Measurements from ENCODE around the gene DENND10.
A peak's percentile ranks its signal among the peaks of the same experiment; 100 is the strongest.
"Not testable (repeated sequence)": the region's sequence is repeated elsewhere in the genome, so short reads cannot be mapped to it uniquely, and the experiment has no call there.

Gene DENND10

DNA sequence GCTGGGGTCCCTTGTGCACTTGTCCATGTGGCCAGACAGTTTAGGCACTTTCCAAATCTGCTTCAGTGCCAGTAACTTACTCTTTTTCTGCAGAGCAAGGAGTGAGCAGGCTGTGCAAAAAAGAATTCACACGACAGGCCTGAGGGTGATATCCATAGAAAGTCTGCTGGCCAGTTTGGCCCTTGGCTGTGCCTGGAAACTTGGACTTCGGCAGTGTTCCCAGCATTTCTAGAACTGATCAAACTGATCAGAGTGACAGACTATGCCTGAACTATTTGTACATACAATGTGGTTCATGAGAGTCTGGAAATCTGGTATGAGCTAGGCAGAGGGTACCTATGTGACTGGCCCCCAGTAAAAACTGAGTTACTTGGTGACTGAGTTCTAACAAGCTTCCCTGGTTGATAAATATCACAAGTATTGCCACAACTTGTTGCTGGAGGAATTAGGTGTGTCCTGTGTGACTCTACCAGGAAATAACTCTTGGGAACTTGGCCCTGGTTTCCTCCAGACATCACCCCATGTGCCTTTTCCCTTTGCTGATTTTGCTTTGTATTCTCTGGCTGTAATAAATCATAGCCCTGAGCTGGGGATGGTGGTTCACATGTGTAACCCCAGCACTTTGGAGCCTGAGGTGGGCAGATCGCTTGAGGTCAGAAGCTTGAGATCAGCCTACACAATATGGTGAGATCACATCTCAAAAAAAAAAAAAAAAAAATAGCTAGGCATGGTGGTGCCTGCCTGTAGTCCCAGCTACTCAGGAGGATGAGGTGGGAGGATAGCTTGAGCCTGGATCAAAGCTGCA lies 3.3 kb upstream of the DENND10 start:
- DNase-seq: no peak

GRCh38 chr10:119101366-119102098 lies 2.4 kb upstream of the DENND10 start:
- DNase-seq: no peak

GRCh38 chr10:119103241-119103902 lies 541 bp upstream of the DENND10 start:
- DNase-seq: no peak

- no peak for DNase-seq
Measured at GRCh38 chr10:119104654-119105015, 722 bp downstream of the DENND10 start.

- DNase-seq: no peak
Measured at GRCh38 chr10:119105155-119105554, 1.2 kb downstream of the DENND10 start.

GRCh38 chr10:119105899-119106298 lies 2.0 kb downstream of the DENND10 start:
- not testable (repeated sequence) for DNase-seq

GRCh38 chr10:119107106-119107505 lies 3.2 kb downstream of the DENND10 start:
- DNase-seq: peak; percentile 82

DNA sequence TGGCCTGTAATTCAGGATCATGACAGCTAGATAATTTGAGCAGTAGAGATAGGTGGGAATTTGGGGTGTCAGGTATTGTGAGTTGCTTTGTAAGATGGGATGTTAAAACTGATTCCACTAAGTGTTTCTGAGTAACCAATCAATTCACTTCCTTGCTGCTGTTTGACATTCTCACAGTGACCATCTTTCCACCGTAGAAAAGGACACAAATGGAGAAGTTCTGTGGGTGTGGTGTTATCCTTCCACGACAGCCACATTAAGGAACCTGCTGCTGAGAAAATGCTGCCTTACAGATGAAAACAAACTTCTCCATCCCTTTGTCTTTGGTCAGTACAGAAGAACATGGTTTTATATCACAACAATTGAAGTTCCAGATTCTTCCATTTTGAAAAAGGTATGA lies 3.9 kb downstream of the DENND10 start:
- peak; percentile 36 for DNase-seq

- no peak for DNase-seq
Measured at GRCh38 chr10:119112056-119112455, 8.1 kb downstream of the DENND10 start.

DNA sequence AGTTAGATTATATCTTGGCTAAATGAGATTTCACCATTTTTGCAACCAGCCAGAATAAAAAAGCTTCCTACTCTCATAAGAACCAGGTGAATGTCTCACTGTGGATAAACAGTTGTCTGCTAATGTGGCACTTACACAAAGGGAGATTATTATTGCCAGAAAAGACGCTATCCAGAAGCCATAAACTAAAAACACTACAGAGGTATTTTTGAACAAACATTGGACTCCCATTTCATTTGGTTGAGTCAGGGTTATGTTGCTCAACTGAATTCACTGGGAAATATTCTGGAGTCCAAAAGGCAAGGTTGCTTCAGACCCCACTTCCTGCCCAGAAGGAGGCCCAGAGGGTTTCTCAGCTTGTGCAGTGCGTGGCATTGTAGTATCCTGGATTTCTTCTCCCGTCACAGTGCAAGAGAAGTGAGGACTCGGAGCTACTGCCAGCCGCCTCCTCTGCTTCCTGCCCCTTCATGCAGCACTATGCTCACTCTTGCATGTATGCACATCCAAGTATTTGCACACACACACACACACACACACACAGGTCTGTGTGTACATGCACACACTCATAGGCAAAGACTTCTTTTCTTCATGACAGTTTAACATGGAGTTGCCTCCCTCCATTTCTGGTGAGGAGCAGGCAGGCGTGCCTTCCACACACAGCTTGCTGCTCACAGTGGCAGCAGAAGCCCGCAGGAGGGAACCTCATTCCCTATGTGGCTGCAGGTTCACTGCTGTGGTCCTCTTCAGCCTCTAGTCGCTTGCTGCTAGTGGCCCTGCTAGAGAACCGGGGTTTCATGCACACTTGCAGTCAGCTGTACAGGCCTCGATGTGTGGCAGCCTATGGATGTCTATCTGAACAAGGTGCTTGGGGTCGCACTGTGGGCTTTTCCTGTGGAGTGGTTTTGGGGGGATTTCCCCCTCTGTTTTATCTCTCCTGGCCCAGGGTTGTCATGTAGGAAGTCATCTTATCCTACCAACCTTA lies 10.1 kb downstream of the DENND10 start:
- peak; percentile 70 for DNase-seq

DNA sequence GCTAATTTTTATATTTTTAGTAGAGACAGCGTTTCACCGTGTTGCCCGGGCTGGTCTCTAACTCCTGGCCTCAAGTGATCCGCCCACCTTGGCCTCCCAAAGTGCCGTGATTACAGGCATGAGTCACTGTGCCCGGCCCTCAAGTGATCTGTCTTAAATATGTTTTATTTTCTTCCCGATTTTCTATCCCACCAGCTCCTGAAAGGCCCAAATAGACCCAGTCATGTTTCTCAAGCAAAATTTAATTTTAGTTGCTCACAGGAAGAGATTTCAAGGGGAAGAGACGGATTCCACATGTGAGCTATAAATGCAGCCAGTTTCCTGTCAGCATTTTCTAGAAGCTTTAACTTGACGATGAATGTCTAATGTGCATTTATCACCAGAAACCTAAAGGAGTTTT lies 12.0 kb downstream of the DENND10 start:
- DNase-seq: no peak

- no peak for DNase-seq
Measured at GRCh38 chr10:119116326-119116951, 12.5 kb downstream of the DENND10 start.

DNA sequence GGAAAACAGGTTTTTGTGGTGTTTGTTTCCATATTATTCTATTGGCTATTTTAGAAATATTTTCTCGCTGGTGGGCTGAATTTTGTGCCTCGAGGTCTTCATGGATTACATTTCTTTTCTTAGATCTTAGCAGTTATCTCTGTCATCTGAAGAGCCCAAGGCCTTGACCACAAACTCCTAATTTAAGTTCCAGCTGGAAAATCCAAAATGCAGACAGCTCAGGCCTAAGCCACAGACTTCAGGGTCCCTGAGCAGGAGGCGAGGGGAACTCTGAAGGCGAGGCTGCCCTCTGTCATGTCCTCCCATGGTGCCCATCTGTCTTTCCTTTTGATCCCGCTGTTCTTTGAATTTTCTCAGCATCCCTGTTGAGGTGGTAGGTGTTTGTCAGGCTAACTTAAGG lies 14.3 kb downstream of the DENND10 start:
- DNase-seq: no peak

- no peak for DNase-seq
Measured at GRCh38 chr10:119119400-119119799, 15.5 kb downstream of the DENND10 start.

DNA sequence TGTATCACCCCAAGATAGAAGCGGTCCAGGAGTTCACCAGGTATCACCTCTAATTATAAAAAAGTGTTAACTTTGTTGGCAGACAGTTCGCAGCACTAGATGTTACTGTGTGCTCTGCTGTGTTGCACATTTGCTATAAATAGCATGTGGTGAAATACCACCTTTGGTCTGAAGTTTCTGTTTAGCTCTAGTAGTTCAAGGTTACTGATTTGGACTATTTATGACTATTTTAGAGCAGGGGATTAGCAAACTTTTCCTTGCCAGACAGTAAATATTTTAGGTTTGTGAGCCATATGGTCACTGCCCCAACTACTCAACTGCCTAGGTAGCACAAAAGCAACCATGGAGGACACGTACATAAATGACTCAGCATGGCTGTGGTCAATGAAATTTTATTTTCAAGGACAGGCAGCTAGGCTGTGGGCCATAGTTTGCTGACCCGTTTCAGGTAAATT lies 16.5 kb downstream of the DENND10 start:
- DNase-seq: no peak

GRCh38 chr10:119120875-119121274 lies 17.0 kb downstream of the DENND10 start:
- DNase-seq: no peak

DNA sequence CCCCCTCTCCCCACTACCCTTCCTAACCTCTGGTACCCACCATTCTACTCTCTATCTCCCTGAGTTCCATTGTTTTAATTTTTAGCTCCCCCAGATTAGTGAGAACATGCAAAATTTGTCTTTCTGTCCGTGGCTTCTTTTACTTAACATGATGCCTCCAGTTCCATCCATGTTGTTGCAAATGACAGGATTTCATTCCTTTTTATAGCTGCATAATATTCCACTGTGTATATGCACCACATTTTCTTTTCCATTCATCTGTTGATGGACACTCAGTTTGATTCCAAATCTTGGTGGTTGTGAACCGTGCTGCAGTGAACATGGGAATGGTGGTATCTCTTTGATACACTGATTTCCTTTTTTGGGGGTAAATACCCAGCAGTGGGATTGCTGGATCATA lies 22.0 kb downstream of the DENND10 start:
- no peak for DNase-seq

GRCh38 chr10:119129721-119130120 lies 25.8 kb downstream of the DENND10 start:
- no peak for DNase-seq

DNA sequence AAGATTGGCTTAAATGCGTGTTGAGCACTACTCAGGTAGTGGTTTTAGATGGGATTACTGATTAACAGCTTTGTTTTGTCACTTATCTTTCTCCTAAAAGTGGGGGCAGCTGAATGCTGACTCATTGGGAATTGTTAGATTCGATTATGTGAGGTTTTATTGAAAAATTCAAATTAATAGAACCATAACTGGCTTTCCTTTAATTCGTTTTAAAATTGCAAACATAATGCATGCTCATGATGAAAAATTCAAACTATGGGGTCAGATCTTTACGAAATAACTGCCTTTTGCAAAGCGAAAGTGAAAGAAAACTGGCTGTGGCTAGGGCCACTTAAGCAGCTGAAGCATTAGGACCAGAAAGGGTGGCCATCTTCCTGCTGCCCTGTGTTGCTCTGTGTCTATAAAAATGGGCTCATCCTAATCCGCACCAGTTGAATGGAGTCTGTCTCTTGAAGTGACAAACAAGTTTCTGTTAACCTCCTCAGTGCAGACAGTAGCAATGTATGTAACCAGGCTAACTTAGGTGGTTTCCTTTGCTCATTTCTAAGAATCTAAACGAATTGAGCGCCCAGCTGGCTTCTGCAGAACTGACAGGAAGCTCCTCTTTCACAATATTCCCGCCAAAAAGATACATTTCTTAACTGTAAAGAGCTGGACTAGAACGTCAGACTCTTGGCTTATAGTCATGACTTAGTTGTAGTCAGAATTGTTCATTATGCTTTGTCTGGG lies 27.8 kb downstream of the DENND10 start:
- DNase-seq: peak; percentile 62

- DNase-seq: no peak
Measured at GRCh38 chr10:119132521-119133345, 28.8 kb downstream of the DENND10 start.
